SK-N-SH treated with all-trans-retinoic acid at 6 μM for 48 hours (cell line): ENCODE measurements around the gene ATRN.

Source experiments
- ARNTL ChIP-seq: fragments of 450-650 bp; formaldehyde crosslinking; IDR thresholded peaks from 2 replicates; pipeline ENCODE4 v1.5.0; 2020; ENCODE audit warnings: low read depth, mild to moderate bottlenecking, moderate library complexity, borderline replicate concordance
- CSDC2 ChIP-seq: fragments of 250-450 bp; sonication (Bioruptor Pico); IDR thresholded peaks from 2 replicates; pipeline ENCODE4 v1.5.0; 2020; ENCODE audit warnings: mild to moderate bottlenecking, moderate library complexity
- OSR1 ChIP-seq: fragments of 250-450 bp; sonication (Bioruptor Pico); IDR thresholded peaks from 2 replicates; pipeline ENCODE4 v1.8.0; 2022; ENCODE audit warnings: moderate library complexity, mild to moderate bottlenecking, inconsistent platforms
- PATZ1 ChIP-seq: fragments of 250-450 bp; sonication (Bioruptor Pico); IDR thresholded peaks from 2 replicates; pipeline ENCODE4 v1.8.0; 2020; ENCODE audit warnings: mild to moderate bottlenecking, moderate library complexity, borderline replicate concordance
- RARB ChIP-seq: fragments of 250-450 bp; sonication (Bioruptor Pico); IDR thresholded peaks from 2 replicates; pipeline ENCODE4 v1.8.0; 2021; ENCODE audit warnings: mild to moderate bottlenecking, moderate library complexity
- TOX ChIP-seq: fragments of 250-450 bp; sonication (Bioruptor Pico); IDR thresholded peaks from 2 replicates; pipeline ENCODE4 v1.8.0; 2021; ENCODE audit warnings: mild to moderate bottlenecking, moderate library complexity, borderline replicate concordance
- ZC3H10 ChIP-seq: fragments of 250-450 bp; sonication (Bioruptor Pico); IDR thresholded peaks from 2 replicates; pipeline ENCODE4 v1.5.1; 2021; ENCODE audit warnings: mild to moderate bottlenecking, moderate library complexity
- ZFP30 ChIP-seq: fragments of 450-650 bp; formaldehyde crosslinking; IDR thresholded peaks from 2 replicates; pipeline ENCODE4 v1.5.0; 2022; ENCODE audit warnings: mild to moderate bottlenecking, moderate library complexity
- ZNF8 ChIP-seq: fragments of 450-650 bp; formaldehyde crosslinking; IDR thresholded peaks from 2 replicates; pipeline ENCODE4 v1.5.0; 2020; ENCODE audit warnings: mild to moderate bottlenecking, moderate library complexity
- TF ChIP-seq, protein P1 (sequence below): fragments of 250-450 bp; sonication (Bioruptor Pico); IDR thresholded peaks from 2 replicates; pipeline ENCODE4 v1.8.0; 2021; ENCODE audit warnings: low read depth, mild to moderate bottlenecking, moderate library complexity, borderline replicate concordance
- TF ChIP-seq, protein P2 (sequence below): fragments of 250-450 bp; sonication (Bioruptor Pico); IDR thresholded peaks from 2 replicates; pipeline ENCODE4 v1.5.0; 2020; ENCODE audit warnings: mild to moderate bottlenecking, moderate library complexity

DNA sequence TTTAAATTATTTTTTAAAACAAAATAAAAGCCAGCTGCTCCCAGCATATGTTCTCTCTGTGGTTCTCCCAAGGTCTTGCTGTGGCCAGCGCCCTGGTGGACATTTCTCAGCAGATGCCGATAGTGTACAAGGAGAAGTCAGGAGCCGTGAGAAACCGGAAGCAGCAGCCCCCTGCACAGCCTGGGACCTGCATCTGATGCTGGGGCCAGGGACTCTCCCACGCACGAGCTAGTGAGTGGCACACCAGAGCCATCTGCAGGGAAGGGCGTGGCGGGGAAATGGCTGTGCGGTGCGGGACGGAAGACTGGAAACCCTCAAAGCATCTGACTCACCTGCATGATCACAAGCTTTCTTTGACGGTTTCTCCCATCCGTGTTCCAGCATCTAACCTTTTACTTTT is 175.8 kb downstream of the ATRN start:
- TF ChIP-seq, protein P1, sequence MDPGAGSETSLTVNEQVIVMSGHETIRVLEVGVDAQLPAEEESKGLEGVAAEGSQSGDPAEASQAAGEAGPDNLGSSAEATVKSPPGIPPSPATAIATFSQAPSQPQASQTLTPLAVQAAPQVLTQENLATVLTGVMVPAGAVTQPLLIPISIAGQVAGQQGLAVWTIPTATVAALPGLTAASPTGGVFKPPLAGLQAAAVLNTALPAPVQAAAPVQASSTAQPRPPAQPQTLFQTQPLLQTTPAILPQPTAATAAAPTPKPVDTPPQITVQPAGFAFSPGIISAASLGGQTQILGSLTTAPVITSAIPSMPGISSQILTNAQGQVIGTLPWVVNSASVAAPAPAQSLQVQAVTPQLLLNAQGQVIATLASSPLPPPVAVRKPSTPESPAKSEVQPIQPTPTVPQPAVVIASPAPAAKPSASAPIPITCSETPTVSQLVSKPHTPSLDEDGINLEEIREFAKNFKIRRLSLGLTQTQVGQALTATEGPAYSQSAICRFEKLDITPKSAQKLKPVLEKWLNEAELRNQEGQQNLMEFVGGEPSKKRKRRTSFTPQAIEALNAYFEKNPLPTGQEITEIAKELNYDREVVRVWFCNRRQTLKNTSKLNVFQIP, result no peak
- TF ChIP-seq OSR1 (CRISPR knock-in tag), result no peak
- no peak for TF ChIP-seq ARNTL (CRISPR knock-in tag)
- no peak for TF ChIP-seq PATZ1 (CRISPR knock-in tag)
- TF ChIP-seq CSDC2 (CRISPR knock-in tag), result no peak
- TF ChIP-seq RARB (CRISPR knock-in tag), result no peak
- TF ChIP-seq ZNF8 (CRISPR knock-in tag), result no peak
- TF ChIP-seq, protein P2, sequence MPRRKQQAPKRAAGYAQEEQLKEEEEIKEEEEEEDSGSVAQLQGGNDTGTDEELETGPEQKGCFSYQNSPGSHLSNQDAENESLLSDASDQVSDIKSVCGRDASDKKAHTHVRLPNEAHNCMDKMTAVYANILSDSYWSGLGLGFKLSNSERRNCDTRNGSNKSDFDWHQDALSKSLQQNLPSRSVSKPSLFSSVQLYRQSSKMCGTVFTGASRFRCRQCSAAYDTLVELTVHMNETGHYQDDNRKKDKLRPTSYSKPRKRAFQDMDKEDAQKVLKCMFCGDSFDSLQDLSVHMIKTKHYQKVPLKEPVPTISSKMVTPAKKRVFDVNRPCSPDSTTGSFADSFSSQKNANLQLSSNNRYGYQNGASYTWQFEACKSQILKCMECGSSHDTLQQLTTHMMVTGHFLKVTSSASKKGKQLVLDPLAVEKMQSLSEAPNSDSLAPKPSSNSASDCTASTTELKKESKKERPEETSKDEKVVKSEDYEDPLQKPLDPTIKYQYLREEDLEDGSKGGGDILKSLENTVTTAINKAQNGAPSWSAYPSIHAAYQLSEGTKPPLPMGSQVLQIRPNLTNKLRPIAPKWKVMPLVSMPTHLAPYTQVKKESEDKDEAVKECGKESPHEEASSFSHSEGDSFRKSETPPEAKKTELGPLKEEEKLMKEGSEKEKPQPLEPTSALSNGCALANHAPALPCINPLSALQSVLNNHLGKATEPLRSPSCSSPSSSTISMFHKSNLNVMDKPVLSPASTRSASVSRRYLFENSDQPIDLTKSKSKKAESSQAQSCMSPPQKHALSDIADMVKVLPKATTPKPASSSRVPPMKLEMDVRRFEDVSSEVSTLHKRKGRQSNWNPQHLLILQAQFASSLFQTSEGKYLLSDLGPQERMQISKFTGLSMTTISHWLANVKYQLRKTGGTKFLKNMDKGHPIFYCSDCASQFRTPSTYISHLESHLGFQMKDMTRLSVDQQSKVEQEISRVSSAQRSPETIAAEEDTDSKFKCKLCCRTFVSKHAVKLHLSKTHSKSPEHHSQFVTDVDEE (CRISPR knock-in tag), result no peak
- no peak for TF ChIP-seq TOX (CRISPR knock-in tag)
- TF ChIP-seq ZC3H10, result no peak
- no peak for TF ChIP-seq ZFP30 (CRISPR knock-in tag)
